AG04449 (cell line): ENCODE measurements around the gene SEMA4C.

Experiments
- CTCF ChIA-PET: fragments of 350-600 bp; formaldehyde crosslinking; extraction: SDS; loops from one replicate; lab custom pipeline; 2021; ENCODE audit warnings: antibody characterized with exemption; lab: Yijun Ruan, JAX
- POLR2A ChIA-PET: fragments of 400-600, 350-600 bp; formaldehyde crosslinking; extraction: SDS; loops from one replicate; lab custom pipeline; 2020; ENCODE audit warnings: antibody characterized with exemption, inconsistent platforms; lab: Yijun Ruan, JAX
- DNase-seq: peaks from one replicate; pipeline ENCODE4 v3.0.0-alpha.2; 2010; ENCODE audit warnings: low read depth, low spot score
- H3K4me3 ChIP-seq: 2 replicates; pipeline ENCODE4 v1.5.1; 2011; ENCODE audit warnings: low read depth, mild to moderate bottlenecking, control low read depth, low read length
- CTCF ChIP-seq: IDR thresholded peaks from one replicate; pipeline ENCODE4 v1.5.1; 2011; ENCODE audit warnings: mild to moderate bottlenecking, moderate library complexity, low read length, control low read depth, inconsistent platforms; ENCODE audit not compliant: insufficient read depth; ENCODE audit errors: missing control alignments

SEMA4C gene

GRCh38 chr2:96860065-96861029, 9.5 kb downstream of the SEMA4C start:
- ChIA-PET CTCF (interaction anchor here (1.6 to 10.4 kb wide), 4 partner anchors 7 to 102 kb away, joined by 3 to 153 read pairs (median 44); partner anchors contain the start of gene SEMA4C), POLR2A (interaction anchor here (0.9 kb wide), 1 partner anchor 8 kb away, joined by 3 read pairs; no protein-coding TSS in a partner anchor)
- no peak for TF ChIP-seq CTCF
- DNase-seq, result no peak
- H3K4me3 ChIP-seq, result no peak overlapping the region

GRCh38 chr2:96859681-96860064, 10.2 kb downstream of the SEMA4C start:
- CTCF ChIA-PET, result interaction anchor here (1.6 to 10.4 kb wide), 4 partner anchors 8 to 102 kb away, joined by 3 to 153 read pairs (median 44); partner anchors contain the start of gene SEMA4C
- no peak for TF ChIP-seq CTCF
- H3K4me3 ChIP-seq, result no peak overlapping the region
- POLR2A ChIA-PET, result interaction anchor here (0.7 to 2.9 kb wide), 3 partner anchors 9 to 333 kb away, joined by 3 to 22 read pairs (median 3); no protein-coding TSS in a partner anchor
- DNase-seq, result no peak

- H3K4me3 ChIP-seq, result peak overlapping the region; percentile 3; the same call in 1 of the 2 replicates
- DNase-seq, result no peak
- POLR2A ChIA-PET, result interaction anchor here (0.7 to 2.9 kb wide), 3 partner anchors 8 to 333 kb away, joined by 3 to 22 read pairs (median 3); no protein-coding TSS in a partner anchor
- no peak for TF ChIP-seq CTCF
- CTCF ChIA-PET, result interaction anchor here (1.1 to 10.4 kb wide), 9 partner anchors 9 to 103 kb away, joined by 3 to 153 read pairs (median 9); partner anchors contain the start of genes CNNM3 and SEMA4C
These were observed 10.7 kb downstream of the SEMA4C start for GRCh38 chr2:96859099-96859649.

- peak; percentile 85 for TF ChIP-seq CTCF
- H3K4me3 ChIP-seq, result peak within 1 kb of the TSS; percentile 80
- DNase-seq, result peak; percentile 81
- ChIA-PET POLR2A (interaction anchor here (0.6 to 2.9 kb wide), 7 partner anchors 10 to 254 kb away, joined by 3 to 22 read pairs (median 4); partner anchors contain the start of gene ANKRD23), CTCF (interaction anchor here (0.6 to 10.4 kb wide), 37 partner anchors 10 to 451 kb away, joined by 3 to 153 read pairs (median 4); partner anchors contain the start of genes ANKRD36, CNNM3, CNNM4 and SEMA4C)
These were observed 12.1 kb downstream of the SEMA4C start, which contains the start of gene ANKRD39 for GRCh38 chr2:96857667-96858372. TSS of gene ANKRD39 (minus strand) at chr2:96858016. CDS start at chr2:96857987, 29 bp downstream.

GRCh38 chr2:96856776-96857666, 12.9 kb downstream of the SEMA4C start:
- POLR2A ChIA-PET, result interaction anchor here (0.6 to 2.9 kb wide), 6 partner anchors 11 to 255 kb away, joined by 3 to 22 read pairs (median 4); partner anchors contain the start of gene ANKRD23

More at GRCh38 chr2:96856776-96857666, 12.9 kb downstream of the SEMA4C start:
- DNase-seq, result no peak
- TF ChIP-seq CTCF, result no peak
- peak overlapping the region; percentile 80 for H3K4me3 ChIP-seq
- CTCF ChIA-PET, result interaction anchor here (0.6 to 10.4 kb wide), 33 partner anchors 10 to 327 kb away, joined by 3 to 153 read pairs (median 4); partner anchors contain the start of genes ANKRD36, CNNM3, CNNM4 and SEMA4C
